Caco-2 (cell line): ENCODE data around the gene ETV6. TPM values are rescaled to one million over a fixed set of nuclear protein-coding genes. Genes with fewer than 3 reads are reported as not detected.

ENCODE experiments used
- BruUV-seq: library from RNA; stranded (reverse); fragments of 400-500 nt; replicated peaks from 2 replicates; lab custom pipeline; 2021; lab: Mats Ljungman, UMichigan
- CTCF ChIA-PET: fragments of 300-600 bp; sonication (Branson Sonifier 250); formaldehyde crosslinking; loops from one replicate; lab custom pipeline; 2022; ENCODE audit warnings: antibody characterized with exemption; lab: Charles Lee
- POLR2A ChIA-PET: fragments of 300-600 bp; sonication (Branson Sonifier 250); formaldehyde crosslinking; loops from one replicate; lab custom pipeline; 2022; ENCODE audit warnings: antibody characterized with exemption; lab: Charles Lee
- DNase-seq, 2 experiments: peaks; one replicate each; pipeline versions ENCODE4 v3.0.0 to v3.0.0-alpha.2; 2020 to 2022
- H3K27me3 ChIP-seq: replicated peaks from 2 replicates; pipeline ENCODE4 v1.6.0; 2011; ENCODE audit warnings: low read length; ENCODE audit not compliant: control insufficient read depth, insufficient read depth
- H3K36me3 ChIP-seq: 2 replicates; pipeline ENCODE4 v1.5.1; 2011; ENCODE audit warnings: low read length; ENCODE audit not compliant: control insufficient read depth, insufficient read depth
- H3K4me1 ChIP-seq: fragments of 250-450 bp; sonication (Bioruptor Pico); 2 replicates; pipeline ENCODE4 v1.5.1; 2020; ENCODE audit warnings: mild to moderate bottlenecking
- H3K4me3 ChIP-seq: 2 replicates; pipeline ENCODE4 v1.5.1; 2011; ENCODE audit warnings: low read depth, mild to moderate bottlenecking, control low read depth, low read length
- H3K9me3 ChIP-seq: fragments of 250-450 bp; sonication (Bioruptor Pico); 2 replicates; pipeline ENCODE4 v1.5.1; 2020; ENCODE audit warnings: mild to moderate bottlenecking, moderate library complexity
- H3K27ac Mint-ChIP-seq: one replicate; pipeline ENCODE4 v1.8.0; 2022; ENCODE audit warnings: mixed read lengths; ENCODE audit not compliant: unreplicated experiment
- H3K27me3 Mint-ChIP-seq: one replicate; pipeline ENCODE4 v1.8.0; 2022; ENCODE audit warnings: mixed read lengths; ENCODE audit not compliant: insufficient read depth, unreplicated experiment
- H3K36me3 Mint-ChIP-seq: one replicate; pipeline ENCODE4 v1.8.0; 2022; ENCODE audit warnings: mild to moderate bottlenecking, mixed read lengths; ENCODE audit not compliant: insufficient read depth, unreplicated experiment
- H3K4me1 Mint-ChIP-seq: one replicate; pipeline ENCODE4 v1.8.0; 2022; ENCODE audit warnings: low read depth, mixed read lengths; ENCODE audit not compliant: unreplicated experiment
- H3K4me3 Mint-ChIP-seq: one replicate; pipeline ENCODE4 v1.8.0; 2022; ENCODE audit warnings: mild to moderate bottlenecking, moderate library complexity, mixed read lengths; ENCODE audit not compliant: unreplicated experiment
- H3K9me3 Mint-ChIP-seq: one replicate; pipeline ENCODE4 v1.8.0; 2022; ENCODE audit warnings: mixed read lengths; ENCODE audit not compliant: unreplicated experiment
- CTCF ChIP-seq, 2 experiments: fragments of 200-600 bp in 1 of 2; IDR thresholded peaks; 1 replicate in 1 of 2; 2 replicates in 1 of 2; pipeline versions ENCODE4 v1.5.1 to v1.8.0; 2011 to 2022; ENCODE audit warnings: antibody characterized with exemption in 1 of 2, control low read depth in 1 of 2, inconsistent platforms in 1 of 2, low read depth in 1 of 2, low read length in 1 of 2, mild to moderate bottlenecking in 1 of 2, moderate library complexity in 1 of 2; ENCODE audit not compliant: insufficient read depth in 1 of 2, severe bottlenecking in 1 of 2, unreplicated experiment in 1 of 2
- intact Hi-C: fragments of 100-400 bp; cut with micrococcal nuclease; formaldehyde crosslinking; loops from one replicate; pipeline ENCODE4 v1.10.0; 2022; ENCODE audit not compliant: unreplicated experiment
- total RNA-seq: library from RNA; stranded (reverse); gene quantifications from 2 replicates; pipeline ENCODE4 v1.2.3, GENCODE V29; 2022

Gene ETV6
- total RNA-seq, 1 experiment from 2014 or later, result 15.6 TPM

GRCh38 chr12:11746940-11747716 lies 97.7 kb downstream of the ETV6 start:
- H3K4me1 Mint-ChIP-seq, result no peaks in the 10 kb centered on the region

GRCh38 chr12:11747969-11748368 lies 98.5 kb downstream of the ETV6 start:
- no peak overlapping the region for H3K4me3 ChIP-seq
- Mint-ChIP-seq H3K27ac (no peak overlapping the region), H3K4me3 (no peak overlapping the region), H3K36me3 (no peaks in the 10 kb centered on the region), H3K9me3 (no peaks in the 10 kb centered on the region), H3K27me3 (no peaks in the 10 kb centered on the region), H3K4me1 (no peaks in the 10 kb centered on the region)
- ChIA-PET CTCF (no interaction called here), POLR2A (no interaction called here)
- DNase-seq, result no peak
- H3K27me3 ChIP-seq, result no peaks in the 10 kb centered on the region
- H3K36me3 ChIP-seq, result no peaks in the 10 kb centered on the region
- BruUV-seq, result no TSS peak
- intact Hi-C loops, result no loop called here
- no peak for TF ChIP-seq CTCF (IDR thresholded peaks at IDR 0.05; ENCODE audit: insufficient read depth in 1 of 2, low read depth in 1 of 2, low read length in 1 of 2, severe bottlenecking in 1 of 2, unreplicated experiment in 1 of 2)
- H3K9me3 ChIP-seq, result no peaks in the 10 kb centered on the region
- no peaks in the 10 kb centered on the region for H3K4me1 ChIP-seq

More at GRCh38 chr12:11746940-11747716, 97.7 kb downstream of the ETV6 start:
- Mint-ChIP-seq H3K4me3 (no peak overlapping the region), H3K36me3 (no peaks in the 10 kb centered on the region), H3K9me3 (no peaks in the 10 kb centered on the region), H3K27ac (no peak overlapping the region), H3K27me3 (no peaks in the 10 kb centered on the region)
- TF ChIP-seq CTCF (IDR thresholded peaks at IDR 0.05; ENCODE audit: insufficient read depth in 1 of 2, low read depth in 1 of 2, low read length in 1 of 2, severe bottlenecking in 1 of 2, unreplicated experiment in 1 of 2), result no peak
- no TSS peak for BruUV-seq
- no peaks in the 10 kb centered on the region for H3K36me3 ChIP-seq
- H3K4me3 ChIP-seq, result no peak overlapping the region
- CTCF ChIA-PET, result no interaction called here
- POLR2A ChIA-PET, result no interaction called here
- intact Hi-C loops, result no loop called here
- no peak for DNase-seq
- H3K9me3 ChIP-seq, result no peaks in the 10 kb centered on the region
- no peaks in the 10 kb centered on the region for H3K4me1 ChIP-seq
- no peaks in the 10 kb centered on the region for H3K27me3 ChIP-seq

GRCh38 chr12:11748903-11749302 lies 99.4 kb downstream of the ETV6 start:
- Mint-ChIP-seq H3K4me1 (no peaks in the 10 kb centered on the region), H3K27ac (no peak overlapping the region), H3K9me3 (no peaks in the 10 kb centered on the region), H3K27me3 (no peaks in the 10 kb centered on the region), H3K4me3 (no peak overlapping the region), H3K36me3 (no peaks in the 10 kb centered on the region)
- intact Hi-C loops, result no loop called here
- DNase-seq, result no peak
- ChIA-PET CTCF (no interaction called here), POLR2A (interaction anchor here (0.5 kb wide), 1 partner anchor 609 kb away, joined by 7 read pairs; no protein-coding TSS in a partner anchor)
- H3K27me3 ChIP-seq, result no peaks in the 10 kb centered on the region
- no peaks in the 10 kb centered on the region for H3K9me3 ChIP-seq
- H3K36me3 ChIP-seq, result no peaks in the 10 kb centered on the region
- no TSS peak for BruUV-seq
- TF ChIP-seq CTCF (IDR thresholded peaks at IDR 0.05; ENCODE audit: insufficient read depth in 1 of 2, low read depth in 1 of 2, low read length in 1 of 2, severe bottlenecking in 1 of 2, unreplicated experiment in 1 of 2), result no peak
- no peak overlapping the region for H3K4me3 ChIP-seq
- H3K4me1 ChIP-seq, result no peaks in the 10 kb centered on the region
